PC-9 (cell line): ENCODE data around the gene CIT. TPM values are rescaled to one million over a fixed set of nuclear protein-coding genes. Genes with fewer than 3 reads are reported as not detected.
A peak's percentile ranks its signal among the peaks of the same experiment; 100 is the strongest.

Source experiments
- BruUV-seq: library from RNA; stranded (reverse); fragments of 400-500 nt; replicated peaks from 2 replicates; lab custom pipeline; 2021; lab: Mats Ljungman, UMichigan
- CTCF ChIA-PET: fragments of 300-600 bp; sonication (Branson Sonifier 250); formaldehyde crosslinking; loops from one replicate; lab custom pipeline; 2022; ENCODE audit warnings: antibody characterized with exemption; lab: Charles Lee
- POLR2A ChIA-PET: fragments of 300-600 bp; sonication (Branson Sonifier 250); formaldehyde crosslinking; loops from one replicate; lab custom pipeline; 2022; ENCODE audit warnings: antibody characterized with exemption; ENCODE audit not compliant: unreplicated experiment; lab: Charles Lee
- DNase-seq, 2 experiments: peaks; one replicate each; pipeline versions ENCODE4 v3.0.0 to v3.0.0-alpha.2; 2015 to 2022; ENCODE audit warnings: mixed read lengths in 1 of 2
- H2AFZ ChIP-seq: fragments of 200-600 bp; sonication (generic); 2 replicates; pipeline ENCODE4 v1.8.1; 2017; ENCODE audit warnings: antibody characterized with exemption
- H3F3A ChIP-seq: fragments of 200-600 bp; sonication (generic); 2 replicates; pipeline ENCODE4 v1.8.1; 2017; ENCODE audit warnings: antibody characterized with exemption, mild to moderate bottlenecking, low read depth; ENCODE audit not compliant: insufficient read depth
- H3K27ac ChIP-seq: fragments of 200-600 bp; sonication (generic); 2 replicates; pipeline ENCODE4 v1.6.1; 2016; ENCODE audit warnings: mixed run types
- H3K27me3 ChIP-seq: fragments of 200-600 bp; sonication (generic); 2 replicates; pipeline ENCODE4 v1.6.1; 2016; ENCODE audit warnings: low read depth, mixed run types; ENCODE audit not compliant: insufficient read depth
- H3K36me3 ChIP-seq: fragments of 200-600 bp; sonication (generic); 2 replicates; pipeline ENCODE4 v1.6.1; 2016; ENCODE audit warnings: low read depth, mixed run types
- H3K4me1 ChIP-seq: fragments of 200-600 bp; sonication (generic); replicated peaks from 2 replicates; pipeline ENCODE4 v1.6.1; 2016; ENCODE audit warnings: mixed run types; ENCODE audit not compliant: insufficient read depth
- H3K4me2 ChIP-seq: fragments of 200-600 bp; sonication (generic); 2 replicates; pipeline ENCODE4 v1.6.1; 2017; ENCODE audit warnings: mixed run types
- H3K4me3 ChIP-seq: fragments of 200-600 bp; sonication (generic); 2 replicates; pipeline ENCODE4 v1.6.1; 2016; ENCODE audit warnings: mixed run types
- H3K79me2 ChIP-seq: fragments of 200-600 bp; sonication (generic); 2 replicates; pipeline ENCODE4 v1.6.1; 2017; ENCODE audit warnings: low read depth, mixed run types
- H3K9me2 ChIP-seq: fragments of 200-600 bp; sonication (generic); 2 replicates; pipeline ENCODE4 v1.8.1; 2017; ENCODE audit warnings: mild to moderate bottlenecking; ENCODE audit not compliant: insufficient read depth
- H3K9me3 ChIP-seq: fragments of 200-600 bp; sonication (generic); 2 replicates; pipeline ENCODE4 v1.8.1; 2016; ENCODE audit warnings: low read depth; ENCODE audit not compliant: insufficient read depth
- H4K20me1 ChIP-seq: fragments of 200-600 bp; sonication (generic); 2 replicates; pipeline ENCODE4 v1.8.1; 2017; ENCODE audit not compliant: insufficient read depth
- CTCF ChIP-seq: fragments of 200-600 bp; sonication (generic); conservative IDR thresholded peaks from 2 replicates; pipeline ENCODE4 v1.6.1; 2017; ENCODE audit warnings: mixed run types, antibody characterized with exemption, mild to moderate bottlenecking, moderate library complexity
- EZH2 ChIP-seq: fragments of 200-600 bp; sonication (generic); IDR thresholded peaks from 2 replicates; pipeline ENCODE4 v1.8.0; 2017; ENCODE audit warnings: antibody characterized with exemption, low read depth
- intact Hi-C: fragments of 100-400 bp; cut with micrococcal nuclease; formaldehyde crosslinking; loops from one replicate; pipeline ENCODE4 v1.10.0; 2022; ENCODE audit not compliant: unreplicated experiment
- total RNA-seq: library from RNA; stranded (reverse); gene quantifications from 2 replicates; pipeline ENCODE4 v1.2.3, GENCODE V29; 2021

Gene CIT
- total RNA-seq, 1 experiment from 2014 or later, result 81.8 TPM

- H3K4me1 ChIP-seq, result no peaks in the 10 kb centered on the region
- CTCF ChIA-PET, result no interaction called here
- TF ChIP-seq CTCF (no peak), EZH2 (no peak)
- H3K36me3 ChIP-seq, result no peaks in the 10 kb centered on the region
- no peaks in the 10 kb centered on the region for H3K9me2 ChIP-seq
- no TSS peak for BruUV-seq
- H3F3A ChIP-seq, result no peaks in the 10 kb centered on the region
- no peak overlapping the region for H3K4me3 ChIP-seq
- H2AFZ ChIP-seq, result no peak overlapping the region
- H3K27me3 ChIP-seq, result no peaks in the 10 kb centered on the region
- POLR2A ChIA-PET, result no interaction called here
- no peak overlapping the region for H3K4me2 ChIP-seq
- intact Hi-C loops, result no loop called here
- no peaks in the 10 kb centered on the region for H3K79me2 ChIP-seq
- H4K20me1 ChIP-seq, result no peaks in the 10 kb centered on the region
- H3K9me3 ChIP-seq, result no peaks in the 10 kb centered on the region
- H3K27ac ChIP-seq, result no peak overlapping the region
- no peak for DNase-seq
These were observed 6.1 kb upstream of the CIT start for GRCh38 chr12:119883237-119883636.

DNA sequence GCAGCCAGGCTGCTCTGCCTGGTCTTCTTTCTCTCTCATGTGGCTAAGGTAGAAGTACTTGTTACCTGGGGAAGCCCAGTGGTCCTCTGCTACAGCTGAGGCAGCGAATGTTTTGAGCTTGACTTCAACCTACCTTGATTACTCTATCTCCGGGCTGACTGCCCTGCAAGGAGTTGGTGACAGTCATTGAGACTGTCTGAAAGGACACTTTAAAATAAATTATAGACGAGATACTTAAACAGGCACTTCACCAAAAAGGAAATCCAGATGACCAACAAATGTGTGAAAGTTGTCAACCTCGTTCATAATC is 474 bp upstream of the CIT start:
- Histone ChIP-seq H3K4me2 (peak overlapping the region; percentile 78), H3K27me3 (no peaks in the 10 kb centered on the region), H3K9me3 (no peaks in the 10 kb centered on the region), H3F3A (no peaks in the 10 kb centered on the region), H3K4me1 (peaks cover 10% of the 10 kb centered on the region; the same call in 1 of the 2 replicates), H3K4me3 (peak overlapping the region; percentile 91; the same call in 1 of the 2 replicates), H3K79me2 (no peaks in the 10 kb centered on the region), H3K27ac (no peak overlapping the region), H4K20me1 (no peaks in the 10 kb centered on the region), H3K9me2 (no peaks in the 10 kb centered on the region), H3K36me3 (no peaks in the 10 kb centered on the region), H2AFZ (peak overlapping the region; percentile 99)
- TF ChIP-seq CTCF, result no peak
- TF ChIP-seq EZH2, result no peak
- TSS peak; percentile 66 for BruUV-seq
- POLR2A ChIA-PET, result no interaction called here
- no peak for DNase-seq
- CTCF ChIA-PET, result no interaction called here
- intact Hi-C loops, result loop anchor here (2.0 kb wide), 2 partner anchors 61 to 209 kb away; no protein-coding TSS in a partner anchor

- H3K4me2 ChIP-seq, result no peak overlapping the region
- no peaks in the 10 kb centered on the region for H4K20me1 ChIP-seq
- no peak overlapping the region for H3K27ac ChIP-seq
- no peaks in the 10 kb centered on the region for H3F3A ChIP-seq
- ChIA-PET CTCF (interaction anchor here (0.6 to 0.7 kb wide), 2 partner anchors 19 to 38 kb away, joined by 3 to 10 read pairs; no protein-coding TSS in a partner anchor), POLR2A (no interaction called here)
- TF ChIP-seq CTCF (no peak), EZH2 (no peak)
- H3K79me2 ChIP-seq, result no peaks in the 10 kb centered on the region
- no peaks in the 10 kb centered on the region for H3K4me1 ChIP-seq
- H3K9me3 ChIP-seq, result no peaks in the 10 kb centered on the region
- intact Hi-C loops, result no loop called here
- H3K9me2 ChIP-seq, result no peaks in the 10 kb centered on the region
- H3K36me3 ChIP-seq, result no peaks in the 10 kb centered on the region
- no TSS peak for BruUV-seq
- no peak for DNase-seq
- H2AFZ ChIP-seq, result no peak overlapping the region
- no peaks in the 10 kb centered on the region for H3K27me3 ChIP-seq
- H3K4me3 ChIP-seq, result no peak overlapping the region
These were observed 6.7 kb downstream of the CIT start for GRCh38 chr12:119870457-119870856.
